Suprapubic skin (tissue), 4 donors: ENCODE results near the gene ARID1B. TPM values are rescaled to one million over a fixed set of nuclear protein-coding genes. Genes with fewer than 3 reads are reported as not detected.

Experiments used
- DNase-seq, 2 donors: peaks; one replicate each; pipeline ENCODE4 v3.0.0-alpha.2; 2019; ENCODE audit warnings: low spot score in 2 of 2
- H3K27ac ChIP-seq: fragments of 200-600 bp; sonication (generic); one replicate; pipeline ENCODE4 v1.5.1; 2019
- H3K27me3 ChIP-seq: fragments of 200-600 bp; sonication (generic); one replicate; pipeline ENCODE4 v1.5.1; 2019
- H3K36me3 ChIP-seq: fragments of 200-600 bp; sonication (generic); one replicate; pipeline ENCODE4 v1.5.1; 2019
- H3K4me1 ChIP-seq: fragments of 200-600 bp; sonication (generic); one replicate; pipeline ENCODE4 v1.5.1; 2019
- H3K4me3 ChIP-seq: fragments of 200-600 bp; sonication (generic); one replicate; pipeline ENCODE4 v1.5.1; 2019; ENCODE audit warnings: mild to moderate bottlenecking
- H3K9me3 ChIP-seq: fragments of 200-600 bp; sonication (generic); one replicate; pipeline ENCODE4 v1.5.1; 2019
- CTCF ChIP-seq, 2 donors: fragments of 200-600 bp in 1 of 2; fragments of 450-650 bp in 1 of 2; sonication (generic) in 1 of 2; IDR thresholded peaks; one replicate each; pipeline ENCODE4 v1.5.1; 2016 to 2019; ENCODE audit warnings: antibody characterized with exemption in 2 of 2, mild to moderate bottlenecking in 1 of 2, moderate library complexity in 1 of 2
- EP300 ChIP-seq: sonication (generic); formaldehyde crosslinking; IDR thresholded peaks from one replicate; pipeline ENCODE4 v1.6.1; 2017; ENCODE audit warnings: antibody characterized with exemption
- POLR2A ChIP-seq, 2 donors: fragments of 450-650 bp; IDR thresholded peaks; one replicate each; pipeline ENCODE4 v1.6.1; 2017; ENCODE audit warnings: antibody characterized with exemption in 2 of 2, mild to moderate bottlenecking in 2 of 2, moderate library complexity in 2 of 2
- POLR2AphosphoS5 ChIP-seq, 3 donors: sonication (generic); formaldehyde crosslinking; IDR thresholded peaks; one replicate each; pipeline ENCODE4 v1.6.1; 2017; ENCODE audit warnings: antibody characterized with exemption in 3 of 3
- WGBS: methylation state at CpG from one replicate; pipeline ENCODE4 v1.1.5; 2018; 5-methylcytosine and 5-hydroxymethylcytosine counted together
- total RNA-seq, 4 donors: library from RNA; depleted of rRNA; stranded (reverse); fragments of >200 nt; gene quantifications; one replicate each; pipeline ENCODE4 v1.1.0, GENCODE V29; 2016

The ARID1B gene
- total RNA-seq, 4 donors from 2014 or later, result 102 to 233 (median 129) TPM

- no peaks in the 10 kb centered on the region for H3K9me3 ChIP-seq
- no peak overlapping the region for H3K27ac ChIP-seq
- TF ChIP-seq EP300, result no peak
- TF ChIP-seq CTCF (IDR thresholded peaks at IDR 0.05), result no peak
- TF ChIP-seq POLR2A (IDR thresholded peaks at IDR 0.05), result no peak
- no peak for TF ChIP-seq POLR2AphosphoS5 (IDR thresholded peaks at IDR 0.05)
- peaks cover 53% of the 10 kb centered on the region for H3K4me1 ChIP-seq
- no peaks in the 10 kb centered on the region for H3K36me3 ChIP-seq
- peak in 1 of 2 donors; percentile 39 for DNase-seq
- H3K4me3 ChIP-seq, result no peak overlapping the region
- 96% methylated on average over 2 of the region's 2 CpGs for WGBS
- no peaks in the 10 kb centered on the region for H3K27me3 ChIP-seq
These were observed 461.2 kb downstream of the ARID1B start for GRCh38 chr6:157238346-157238745.

DNA sequence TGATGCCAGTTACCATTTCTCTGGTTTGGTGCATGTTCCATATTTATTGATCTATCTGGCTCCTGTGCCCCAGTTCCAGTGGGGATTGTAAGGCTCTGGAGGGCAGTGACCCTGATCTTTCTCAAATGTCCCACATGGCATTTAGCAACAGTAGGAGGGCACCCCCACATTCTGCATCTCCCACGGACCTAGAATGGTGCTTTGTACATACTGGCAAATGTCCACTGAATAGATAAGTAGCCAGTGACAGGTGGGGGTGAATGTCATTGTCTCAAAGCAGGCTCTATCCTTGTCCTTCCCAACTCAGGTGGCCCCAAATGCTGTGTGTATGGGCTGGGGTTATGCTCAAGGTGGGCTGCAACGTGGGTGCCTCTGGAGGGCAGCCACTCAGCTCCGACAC, 462.0 kb downstream of the ARID1B start:
- peak in 1 of 2 donors; percentile 36 for DNase-seq
- no peaks in the 10 kb centered on the region for H3K27me3 ChIP-seq
- peaks cover 53% of the 10 kb centered on the region for H3K4me1 ChIP-seq
- TF ChIP-seq POLR2A (IDR thresholded peaks at IDR 0.05) (no peak), CTCF (IDR thresholded peaks at IDR 0.05) (no peak), POLR2AphosphoS5 (IDR thresholded peaks at IDR 0.05) (no peak), EP300 (no peak)
- H3K9me3 ChIP-seq, result no peaks in the 10 kb centered on the region
- peak overlapping the region; percentile 79 for H3K27ac ChIP-seq
- no peaks in the 10 kb centered on the region for H3K36me3 ChIP-seq
- WGBS, result 80% methylated on average over 3 of the region's 3 CpGs
- no peak overlapping the region for H3K4me3 ChIP-seq

DNA sequence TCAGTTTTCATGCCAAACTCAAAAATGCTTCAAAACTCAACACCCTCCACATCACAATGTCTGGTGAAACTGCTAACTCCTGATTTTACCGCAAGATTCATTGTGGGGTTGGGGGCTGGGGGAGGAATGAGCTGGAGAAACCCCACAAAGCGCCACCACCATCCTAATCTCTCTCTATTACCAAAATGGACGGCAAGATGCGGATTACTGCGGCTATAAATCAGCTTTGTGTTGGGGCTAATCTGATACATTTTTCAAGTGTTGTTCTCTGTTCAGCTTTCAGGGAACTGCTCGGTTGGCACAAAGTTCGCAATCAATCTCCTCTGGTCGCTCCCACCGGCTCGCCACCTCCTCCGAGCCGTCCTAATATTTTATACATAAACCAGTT, 462.5 kb downstream of the ARID1B start:
- Histone ChIP-seq H3K27ac (peak overlapping the region; percentile 79), H3K9me3 (no peaks in the 10 kb centered on the region), H3K4me3 (peak overlapping the region; percentile 32), H3K27me3 (no peaks in the 10 kb centered on the region), H3K36me3 (no peaks in the 10 kb centered on the region), H3K4me1 (peaks cover 53% of the 10 kb centered on the region)
- WGBS, result 75% methylated on average over 12 of the region's 12 CpGs
- no peak for TF ChIP-seq POLR2AphosphoS5 (IDR thresholded peaks at IDR 0.05)
- no peak for TF ChIP-seq EP300
- TF ChIP-seq CTCF (IDR thresholded peaks at IDR 0.05), result no peak
- no peak for TF ChIP-seq POLR2A (IDR thresholded peaks at IDR 0.05)
- no peak for DNase-seq

- Histone ChIP-seq H3K36me3 (no peaks in the 10 kb centered on the region), H3K27me3 (no peaks in the 10 kb centered on the region), H3K4me1 (peaks cover 53% of the 10 kb centered on the region), H3K27ac (peak overlapping the region; percentile 79), H3K9me3 (no peaks in the 10 kb centered on the region), H3K4me3 (peak overlapping the region; percentile 32)
- peak; percentile 82 to 87 for DNase-seq
- peak in 2 of 3 donors; percentile 13 to 32 for TF ChIP-seq POLR2AphosphoS5 (IDR thresholded peaks at IDR 0.05)
- no peak for TF ChIP-seq EP300
- no peak for TF ChIP-seq CTCF (IDR thresholded peaks at IDR 0.05)
- no peak for TF ChIP-seq POLR2A (IDR thresholded peaks at IDR 0.05)
- WGBS, result 23% methylated on average over 26 of the region's 28 CpGs
These were observed 463.1 kb downstream of the ARID1B start for GRCh38 chr6:157240059-157240959.

GRCh38 chr6:157240960-157241311, 463.8 kb downstream of the ARID1B start:
- Histone ChIP-seq H3K36me3 (no peaks in the 10 kb centered on the region), H3K9me3 (no peaks in the 10 kb centered on the region), H3K4me3 (no peak overlapping the region), H3K27ac (peak overlapping the region; percentile 79), H3K4me1 (peaks cover 53% of the 10 kb centered on the region), H3K27me3 (no peaks in the 10 kb centered on the region)
- WGBS, result 71% methylated on average over 10 of the region's 10 CpGs
- TF ChIP-seq CTCF (IDR thresholded peaks at IDR 0.05) (no peak), EP300 (no peak), POLR2A (IDR thresholded peaks at IDR 0.05) (no peak), POLR2AphosphoS5 (IDR thresholded peaks at IDR 0.05) (no peak)
- DNase-seq, result no peak
